Erythroblast (primary cell): ENCODE measurements around the gene NQO2.
A peak's percentile ranks its signal among the peaks of the same experiment; 100 is the strongest.

Source experiments
- DNase-seq, 2 experiments: peaks; one replicate each; lab custom pipeline; 2025; lab: John Stamatoyannopoulos, UW
- GATA1 ChIP-seq: IDR thresholded peaks from 2 replicates; pipeline ENCODE4 v1.6.1; 2011; ENCODE audit warnings: low read depth, mild to moderate bottlenecking, control low read depth, low read length, moderate library complexity
- POLR2A ChIP-seq: IDR thresholded peaks from 2 replicates; pipeline ENCODE4 v1.6.1; 2011; ENCODE audit warnings: mild to moderate bottlenecking, low read length

NQO2 gene

DNA sequence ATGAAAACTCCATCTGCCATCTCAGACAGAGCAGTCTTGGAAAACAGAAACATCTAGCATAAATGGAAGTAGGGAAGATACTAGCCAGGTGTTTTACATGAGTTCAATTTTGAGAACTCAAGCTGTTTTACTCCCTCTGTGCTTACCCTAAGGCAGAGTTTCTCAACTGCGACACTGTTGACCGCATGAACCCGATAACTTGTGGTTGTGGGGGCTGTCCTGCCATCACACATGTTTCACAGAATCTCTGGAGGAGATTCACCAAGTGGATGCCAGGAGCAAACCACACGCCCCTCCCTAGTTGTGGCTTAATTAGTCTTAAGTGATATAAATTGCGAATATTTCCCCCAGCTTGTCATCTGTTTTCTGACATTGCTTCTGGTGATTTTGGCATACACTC is 26.0 kb upstream of the NQO2 start:
- no peak for TF ChIP-seq POLR2A
- no peak for TF ChIP-seq GATA1
- no peak for DNase-seq

DNA sequence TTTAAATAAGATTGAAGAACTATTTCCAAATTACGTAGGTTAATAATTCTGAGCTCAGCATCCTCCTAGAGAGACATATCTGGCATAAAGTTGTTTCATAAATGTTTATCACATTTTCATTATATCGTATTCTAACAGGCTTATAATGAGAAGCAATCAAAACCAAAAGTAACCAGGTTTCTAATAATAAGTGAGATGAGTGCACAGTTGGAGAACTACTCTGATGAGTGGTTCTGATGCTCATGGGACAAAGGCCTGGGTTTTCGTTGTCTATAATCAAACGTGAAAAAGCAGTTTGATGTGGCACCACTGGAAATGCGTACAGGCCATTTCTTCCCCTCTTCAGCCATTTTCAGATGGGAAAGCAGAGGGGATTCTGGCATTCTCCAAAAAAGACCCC is 23.6 kb upstream of the NQO2 start:
- TF ChIP-seq POLR2A (no peak), GATA1 (no peak)
- no peak for DNase-seq

DNA sequence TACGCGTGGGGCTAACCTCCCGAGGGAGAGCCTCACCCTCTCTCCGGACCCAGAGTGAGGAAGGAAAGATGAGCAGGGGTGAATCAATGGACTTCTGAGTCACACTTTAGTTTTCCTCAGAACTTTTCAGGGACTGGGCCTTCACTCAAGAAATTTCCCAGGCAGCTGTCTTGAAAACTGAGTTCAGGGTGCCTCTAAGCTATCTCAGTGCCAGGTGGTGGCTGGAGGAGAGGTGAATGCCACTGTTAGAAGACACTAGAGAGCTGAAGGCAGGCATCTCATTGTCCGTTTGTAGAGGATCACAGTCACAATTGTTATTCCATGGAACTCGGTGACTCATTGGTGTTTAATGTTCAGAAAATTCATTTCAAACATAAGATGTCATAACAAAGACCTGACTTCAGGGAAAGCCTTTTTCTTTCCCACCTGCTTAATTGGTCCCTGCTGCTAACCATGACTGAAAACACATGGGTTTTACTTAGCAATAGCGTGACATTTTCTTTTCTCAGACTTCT is 23.1 kb upstream of the NQO2 start:
- TF ChIP-seq GATA1 (no peak), POLR2A (no peak)
- no peak for DNase-seq

DNA sequence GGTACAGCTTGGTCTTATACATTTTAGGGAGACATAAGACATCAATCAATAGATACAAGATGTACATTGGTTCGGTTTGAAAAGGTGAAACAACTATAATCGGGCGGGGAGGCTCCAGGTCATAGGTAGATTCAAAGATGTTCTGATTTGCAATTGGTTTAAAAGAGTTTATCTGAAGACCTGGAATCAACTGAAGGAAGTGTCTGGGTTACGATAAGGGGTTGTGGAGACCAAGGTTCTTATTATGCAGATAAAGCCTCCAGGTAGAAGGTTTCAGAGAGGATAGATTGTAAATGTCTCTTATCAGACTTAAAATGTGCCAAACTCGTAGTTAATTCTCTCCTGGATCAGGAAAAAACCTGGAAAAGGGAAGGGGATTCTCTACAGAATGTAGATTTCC is 22.4 kb upstream of the NQO2 start:
- TF ChIP-seq POLR2A, result no peak
- no peak for TF ChIP-seq GATA1
- no peak for DNase-seq

DNA sequence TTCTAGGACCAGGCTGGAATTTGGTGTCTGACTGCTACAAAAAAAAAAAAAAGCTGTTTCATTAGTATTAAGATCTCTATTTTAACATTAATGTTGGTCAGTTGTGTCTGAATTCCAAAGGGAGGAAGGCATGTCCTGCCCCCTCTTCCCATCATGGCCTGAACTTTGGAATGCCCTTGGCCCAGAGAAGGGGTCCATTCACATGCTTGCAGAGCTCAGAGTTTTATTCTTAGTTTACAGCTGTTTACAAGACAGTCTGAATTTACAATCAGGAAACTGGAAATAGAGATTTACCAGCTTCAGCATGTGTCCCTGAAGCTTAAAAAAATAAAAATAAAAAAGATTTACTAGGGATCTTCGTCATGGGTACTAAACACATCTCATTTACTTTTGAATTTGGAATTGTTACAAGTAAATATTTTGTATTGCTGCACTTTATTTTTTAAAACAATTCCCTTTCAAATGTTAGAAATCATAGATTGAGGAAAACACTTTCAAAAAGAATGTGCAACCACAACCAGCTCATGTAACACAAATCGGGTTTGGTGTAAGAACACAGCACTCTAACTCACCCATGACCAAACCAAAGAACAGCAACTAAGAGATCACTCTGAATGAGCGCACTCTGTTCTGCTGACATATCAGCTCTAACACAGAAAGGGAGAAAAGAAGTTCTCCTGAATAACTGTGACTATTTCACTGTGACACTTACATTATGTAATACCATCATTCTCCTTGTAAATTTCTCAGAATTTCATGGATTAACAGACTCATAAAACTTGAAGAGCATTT is 21.7 kb upstream of the NQO2 start:
- no peak for DNase-seq
- no peak for TF ChIP-seq POLR2A
- no peak for TF ChIP-seq GATA1

DNA sequence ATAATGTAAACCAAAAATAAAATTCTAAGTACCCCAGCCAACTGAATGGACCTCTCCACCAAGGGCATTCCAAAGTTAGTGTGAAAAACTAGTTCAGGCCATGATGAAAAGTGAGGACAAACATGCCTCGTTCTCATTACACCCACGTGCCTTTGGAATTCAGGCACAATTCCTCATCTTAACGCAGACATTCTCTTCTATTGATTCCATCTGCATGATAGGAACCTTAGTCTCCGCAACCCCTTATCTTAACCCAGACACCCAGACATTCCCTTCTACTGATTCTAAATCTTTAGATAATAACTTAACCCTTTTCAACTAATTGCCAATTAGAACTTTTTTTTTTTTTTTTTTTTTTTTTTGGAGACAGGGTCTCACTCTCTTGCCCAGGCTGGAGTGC is 20.8 kb upstream of the NQO2 start:
- peak in 1 of 2 experiments; percentile 24 for DNase-seq
- no peak for TF ChIP-seq GATA1
- TF ChIP-seq POLR2A, result no peak

DNA sequence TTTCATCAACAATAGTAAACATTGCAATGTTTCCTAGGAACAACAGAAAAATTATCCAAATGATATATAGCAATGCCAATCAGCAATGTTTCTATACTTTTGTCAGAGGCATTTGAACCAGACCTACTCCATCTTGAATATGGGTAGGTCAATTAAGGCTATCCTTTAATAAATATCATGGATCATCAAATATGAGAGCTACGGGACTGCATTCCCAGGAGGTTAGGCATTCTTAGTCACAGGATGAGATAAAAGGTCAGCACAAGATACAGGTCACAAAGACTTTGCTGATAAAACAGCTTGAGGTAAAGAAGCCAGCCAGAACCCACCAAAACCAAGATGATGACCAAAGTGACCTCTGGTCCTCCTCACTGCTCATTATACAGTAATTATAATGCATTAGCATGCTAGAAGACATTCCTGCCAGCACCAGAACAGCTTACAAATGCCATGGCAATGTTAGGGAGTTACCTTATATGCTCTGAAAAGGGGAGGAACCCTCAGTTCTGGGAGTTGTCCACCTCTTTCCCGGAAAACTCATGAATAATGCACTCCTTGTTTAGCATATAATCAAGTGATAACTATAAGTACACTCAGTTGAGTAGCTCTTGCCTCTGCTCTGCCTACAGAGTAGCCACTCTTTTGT is 19.8 kb upstream of the NQO2 start:
- DNase-seq, result peak; percentile 74 to 76
- no peak for TF ChIP-seq POLR2A
- no peak for TF ChIP-seq GATA1

DNA sequence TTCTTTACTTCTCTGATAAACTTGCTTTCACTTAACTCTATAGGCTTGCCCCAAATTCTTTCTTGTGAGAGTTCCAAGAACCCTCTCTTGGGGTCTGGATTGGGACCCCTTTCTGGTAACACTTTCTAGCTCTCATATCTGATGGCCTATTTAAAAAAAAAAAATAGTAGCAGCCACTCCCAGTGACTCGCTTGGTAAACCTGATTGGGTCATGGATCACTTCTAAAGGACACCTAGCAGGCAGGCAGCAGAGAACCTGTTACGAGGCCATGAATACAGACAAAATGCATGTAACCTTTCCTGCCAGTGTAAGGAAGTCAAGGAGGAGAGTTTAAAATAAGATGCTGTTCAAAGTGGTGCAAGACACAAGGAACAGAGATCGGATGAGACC is 19.2 kb upstream of the NQO2 start:
- peak in 1 of 2 experiments; percentile 50 for DNase-seq
- TF ChIP-seq POLR2A (no peak), GATA1 (no peak)

DNA sequence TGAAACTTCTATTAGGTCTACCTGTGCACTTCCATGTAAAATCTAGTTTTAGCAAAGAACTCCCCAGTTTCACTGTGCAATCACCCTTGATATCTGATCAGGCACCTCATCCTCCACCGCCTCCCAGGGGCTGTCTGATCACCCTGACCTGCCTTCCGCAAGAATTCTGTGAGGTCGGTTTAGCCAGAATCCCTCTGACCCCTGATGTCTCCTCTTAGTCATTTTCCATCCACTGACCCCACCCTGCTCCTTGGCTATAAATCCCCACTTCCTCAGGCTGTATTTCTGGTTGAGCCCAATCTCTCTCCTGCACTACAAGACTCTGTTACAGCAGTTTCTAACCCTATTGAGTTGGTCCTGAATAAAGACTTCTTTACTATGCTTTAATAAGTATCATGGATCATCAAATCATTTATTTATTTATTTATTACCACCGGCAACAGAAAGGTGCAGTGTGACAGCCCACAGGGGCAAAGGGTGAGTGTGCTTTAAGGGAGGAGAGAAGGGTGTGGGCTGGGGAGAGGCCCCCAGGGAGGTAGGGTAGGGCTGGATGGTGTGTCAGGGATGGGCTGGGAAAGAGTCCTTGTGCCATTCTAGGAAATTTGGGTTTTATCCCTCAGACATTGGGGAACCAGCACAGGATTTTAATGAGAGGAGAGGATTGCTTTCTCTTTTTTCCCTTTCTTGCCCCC is 17.1 kb upstream of the NQO2 start:
- DNase-seq, result no peak
- no peak for TF ChIP-seq POLR2A
- no peak for TF ChIP-seq GATA1

DNA sequence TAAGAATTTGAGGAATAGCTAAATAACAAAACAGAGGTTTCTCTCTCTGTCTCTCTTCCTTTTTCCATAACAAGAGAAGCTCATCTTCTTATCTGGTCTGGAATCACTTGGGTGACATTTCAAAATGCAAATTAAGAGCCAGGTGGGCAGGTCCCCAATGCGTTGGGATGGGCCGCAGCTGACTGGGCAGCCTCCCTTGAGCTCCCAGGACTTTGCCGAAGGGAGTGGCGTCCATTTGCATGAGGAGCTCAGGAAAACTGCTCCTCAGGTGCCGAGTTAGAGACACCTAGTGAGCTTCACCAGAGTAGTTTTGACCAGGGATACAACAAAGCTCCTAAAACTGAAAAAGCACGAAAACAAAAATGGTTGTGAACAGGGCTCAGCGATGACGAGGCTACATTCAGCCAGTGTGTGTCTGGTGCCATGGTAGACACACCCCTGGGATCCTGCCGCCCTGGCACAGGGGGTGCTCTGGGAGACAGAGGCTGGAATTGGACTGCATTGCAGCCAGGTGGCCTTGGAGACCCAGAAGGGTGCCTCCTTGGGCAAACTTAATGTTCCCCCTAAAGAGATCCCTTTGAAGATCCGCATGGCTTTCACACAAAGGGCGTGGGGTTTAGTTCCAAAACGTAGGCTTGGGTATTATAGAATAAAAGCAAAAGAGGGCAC is 14.8 kb upstream of the NQO2 start:
- DNase-seq, result no peak
- TF ChIP-seq GATA1 (no peak), POLR2A (no peak)

DNA sequence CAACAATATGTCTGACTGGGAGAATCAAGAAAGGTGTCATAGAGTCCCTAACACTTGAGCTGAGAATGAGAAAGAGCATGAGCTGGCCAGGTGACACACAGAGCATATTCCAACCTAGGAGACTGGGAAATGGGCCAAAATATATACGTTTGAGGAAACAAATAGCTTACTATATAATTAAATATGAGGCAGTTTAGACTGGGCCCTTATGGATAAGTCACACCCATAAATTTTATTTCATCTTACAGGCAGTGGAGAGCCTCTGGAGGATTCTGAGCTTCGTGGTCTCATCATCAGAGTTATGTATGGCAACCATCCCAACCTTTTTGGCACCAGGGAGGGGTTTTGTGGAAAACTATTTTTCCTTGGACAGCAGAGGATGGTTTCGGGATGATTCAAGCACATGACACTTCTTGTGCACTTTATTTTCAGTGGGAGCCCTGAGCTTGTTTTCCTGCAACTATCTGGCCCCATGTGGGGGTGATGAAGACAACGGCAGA is 12.9 kb upstream of the NQO2 start:
- no peak for DNase-seq
- TF ChIP-seq POLR2A, result no peak
- no peak for TF ChIP-seq GATA1

DNA sequence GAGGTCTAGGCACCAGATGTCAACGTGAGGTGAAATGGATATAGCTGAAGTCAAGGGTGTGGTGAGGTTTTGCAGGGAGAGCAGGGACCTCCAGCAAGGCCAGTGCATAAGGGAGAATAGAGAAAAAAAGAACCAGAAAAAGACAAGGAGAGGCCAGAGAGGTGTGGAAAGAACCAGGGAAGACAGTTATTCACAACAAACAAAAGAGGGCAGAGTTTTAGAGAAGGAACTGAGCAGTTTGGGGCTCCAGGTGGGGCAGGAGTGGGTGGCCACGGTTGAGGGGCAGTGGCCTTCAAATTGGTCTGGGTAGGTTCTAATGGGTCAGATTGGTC is 11.6 kb upstream of the NQO2 start:
- TF ChIP-seq GATA1 (no peak), POLR2A (no peak)
- DNase-seq, result no peak
